SU-DHL-6 (cell line): ENCODE data around the gene UCHL1.

Experiments
- CTCF ChIP-seq: fragments of 200-600 bp; sonication (generic); IDR thresholded peaks from one replicate; pipeline ENCODE4 v1.5.1; 2017; ENCODE audit warnings: antibody characterized with exemption, mild to moderate bottlenecking, low read length, moderate library complexity; ENCODE audit not compliant: insufficient read depth, poor library complexity, severe bottlenecking
- EZH2phosphoT487 ChIP-seq: fragments of 200-600 bp; sonication (generic), shearing (Covaris generic); conservative IDR thresholded peaks from 2 replicates; pipeline ENCODE4 v1.6.1; 2018; ENCODE audit warnings: mild to moderate bottlenecking, antibody characterized with exemption, low read length, moderate library complexity, mixed read lengths

- TF ChIP-seq CTCF (no peak), EZH2phosphoT487 (no peak)
Observed at GRCh38 chr4:41241919-41242318, 14.8 kb upstream of the UCHL1 start.
